ENCODE measurements around the gene EIF5.

Gene EIF5

GRCh38 chr14:103308717-103309616, 25.1 kb upstream of the EIF5 start:
- H3K27me3 ChIP-seq (ENCODE audit: control insufficient read depth in 1 of 2, insufficient read depth in 2 of 2, low read length in 2 of 2), result no peaks in the 10 kb centered on the region
- no peak overlapping the region for H3K4me3 ChIP-seq (ENCODE audit: low read depth in 1 of 2, low read length in 2 of 2)
- H3K4me1 ChIP-seq (ENCODE audit: control insufficient read depth in 1 of 2, insufficient read depth in 2 of 2, low read length in 2 of 2), result no peaks in the 10 kb centered on the region
- H3K36me3 ChIP-seq (ENCODE audit: control insufficient read depth in 1 of 2, insufficient read depth in 2 of 2, low read length in 2 of 2), result no peaks in the 10 kb centered on the region
- H3K27ac ChIP-seq (ENCODE audit: low read depth, low read length), result no peak overlapping the region
- H3K9me3 ChIP-seq (ENCODE audit: control insufficient read depth in 1 of 2, low read length in 2 of 2), result no peaks in the 10 kb centered on the region
- H3K9ac ChIP-seq (ENCODE audit: low read depth in 1 of 2, low read length in 2 of 2), result no peak overlapping the region

- Histone ChIP-seq H3K27me3 (ENCODE audit: control insufficient read depth in 1 of 2, insufficient read depth in 2 of 2, low read length in 2 of 2) (no peaks in the 10 kb centered on the region), H3K9me3 (ENCODE audit: control insufficient read depth in 1 of 2, low read length in 2 of 2) (no peaks in the 10 kb centered on the region), H3K4me1 (ENCODE audit: control insufficient read depth in 1 of 2, insufficient read depth in 2 of 2, low read length in 2 of 2) (peaks cover 0 to 3% of the 10 kb centered on the region in 2 donors), H3K9ac (ENCODE audit: low read depth in 1 of 2, low read length in 2 of 2) (no peak overlapping the region), H3K4me3 (ENCODE audit: low read depth in 1 of 2, low read length in 2 of 2) (no peak overlapping the region), H3K36me3 (ENCODE audit: control insufficient read depth in 1 of 2, insufficient read depth in 2 of 2, low read length in 2 of 2) (no peaks in the 10 kb centered on the region), H3K27ac (ENCODE audit: low read depth, low read length) (no peak overlapping the region)
Observed at GRCh38 chr14:103310576-103311095, 23.4 kb upstream of the EIF5 start.

GRCh38 chr14:103311171-103311997, 22.7 kb upstream of the EIF5 start:
- H3K9ac ChIP-seq (ENCODE audit: low read depth in 1 of 2, low read length in 2 of 2), result no peak overlapping the region
- no peaks in the 10 kb centered on the region for H3K9me3 ChIP-seq (ENCODE audit: control insufficient read depth in 1 of 2, low read length in 2 of 2)
- peaks cover 0 to 3% of the 10 kb centered on the region in 2 donors for H3K4me1 ChIP-seq (ENCODE audit: control insufficient read depth in 1 of 2, insufficient read depth in 2 of 2, low read length in 2 of 2)
- H3K36me3 ChIP-seq (ENCODE audit: control insufficient read depth in 1 of 2, insufficient read depth in 2 of 2, low read length in 2 of 2), result no peaks in the 10 kb centered on the region
- no peak overlapping the region for H3K4me3 ChIP-seq (ENCODE audit: low read depth in 1 of 2, low read length in 2 of 2)
- H3K27me3 ChIP-seq (ENCODE audit: control insufficient read depth in 1 of 2, insufficient read depth in 2 of 2, low read length in 2 of 2), result no peaks in the 10 kb centered on the region
- H3K27ac ChIP-seq (ENCODE audit: low read depth, low read length), result no peak overlapping the region

GRCh38 chr14:103312006-103312635, 21.9 kb upstream of the EIF5 start:
- no peak overlapping the region for H3K27ac ChIP-seq (ENCODE audit: low read depth, low read length)
- H3K4me1 ChIP-seq (ENCODE audit: control insufficient read depth in 1 of 2, insufficient read depth in 2 of 2, low read length in 2 of 2), result peaks cover 0 to 3% of the 10 kb centered on the region in 2 donors
- H3K9me3 ChIP-seq (ENCODE audit: control insufficient read depth in 1 of 2, low read length in 2 of 2), result no peaks in the 10 kb centered on the region
- H3K4me3 ChIP-seq (ENCODE audit: low read depth in 1 of 2, low read length in 2 of 2), result no peak overlapping the region
- no peaks in the 10 kb centered on the region for H3K36me3 ChIP-seq (ENCODE audit: control insufficient read depth in 1 of 2, insufficient read depth in 2 of 2, low read length in 2 of 2)
- no peak overlapping the region for H3K9ac ChIP-seq (ENCODE audit: low read depth in 1 of 2, low read length in 2 of 2)
- H3K27me3 ChIP-seq (ENCODE audit: control insufficient read depth in 1 of 2, insufficient read depth in 2 of 2, low read length in 2 of 2), result no peaks in the 10 kb centered on the region

- no peak overlapping the region for H3K9ac ChIP-seq (ENCODE audit: low read depth in 1 of 2, low read length in 2 of 2)
- no peak overlapping the region for H3K27ac ChIP-seq (ENCODE audit: low read depth, low read length)
- no peaks in the 10 kb centered on the region for H3K9me3 ChIP-seq (ENCODE audit: control insufficient read depth in 1 of 2, low read length in 2 of 2)
- no peak overlapping the region for H3K4me3 ChIP-seq (ENCODE audit: low read depth in 1 of 2, low read length in 2 of 2)
- no peaks in the 10 kb centered on the region for H3K36me3 ChIP-seq (ENCODE audit: control insufficient read depth in 1 of 2, insufficient read depth in 2 of 2, low read length in 2 of 2)
- H3K4me1 ChIP-seq (ENCODE audit: control insufficient read depth in 1 of 2, insufficient read depth in 2 of 2, low read length in 2 of 2), result peaks cover 0 to 3% of the 10 kb centered on the region in 2 donors
- no peaks in the 10 kb centered on the region for H3K27me3 ChIP-seq (ENCODE audit: control insufficient read depth in 1 of 2, insufficient read depth in 2 of 2, low read length in 2 of 2)
Observed at GRCh38 chr14:103313704-103314103, 20.3 kb upstream of the EIF5 start.

GRCh38 chr14:103314496-103315277, 19.4 kb upstream of the EIF5 start:
- H3K36me3 ChIP-seq (ENCODE audit: control insufficient read depth in 1 of 2, insufficient read depth in 2 of 2, low read length in 2 of 2), result no peaks in the 10 kb centered on the region
- H3K4me1 ChIP-seq (ENCODE audit: control insufficient read depth in 1 of 2, insufficient read depth in 2 of 2, low read length in 2 of 2), result peaks cover 0 to 3% of the 10 kb centered on the region in 2 donors
- no peak overlapping the region for H3K4me3 ChIP-seq (ENCODE audit: low read depth in 1 of 2, low read length in 2 of 2)
- no peaks in the 10 kb centered on the region for H3K9me3 ChIP-seq (ENCODE audit: control insufficient read depth in 1 of 2, low read length in 2 of 2)
- no peaks in the 10 kb centered on the region for H3K27me3 ChIP-seq (ENCODE audit: control insufficient read depth in 1 of 2, insufficient read depth in 2 of 2, low read length in 2 of 2)
- no peak overlapping the region for H3K27ac ChIP-seq (ENCODE audit: low read depth, low read length)
- H3K9ac ChIP-seq (ENCODE audit: low read depth in 1 of 2, low read length in 2 of 2), result no peak overlapping the region

GRCh38 chr14:103315351-103315911, 18.6 kb upstream of the EIF5 start:
- H3K4me3 ChIP-seq (ENCODE audit: low read depth in 1 of 2, low read length in 2 of 2), result no peak overlapping the region
- no peaks in the 10 kb centered on the region for H3K27me3 ChIP-seq (ENCODE audit: control insufficient read depth in 1 of 2, insufficient read depth in 2 of 2, low read length in 2 of 2)
- H3K4me1 ChIP-seq (ENCODE audit: control insufficient read depth in 1 of 2, insufficient read depth in 2 of 2, low read length in 2 of 2), result peaks cover 0 to 3% of the 10 kb centered on the region in 2 donors
- H3K9me3 ChIP-seq (ENCODE audit: control insufficient read depth in 1 of 2, low read length in 2 of 2), result no peaks in the 10 kb centered on the region
- H3K36me3 ChIP-seq (ENCODE audit: control insufficient read depth in 1 of 2, insufficient read depth in 2 of 2, low read length in 2 of 2), result no peaks in the 10 kb centered on the region
- H3K9ac ChIP-seq (ENCODE audit: low read depth in 1 of 2, low read length in 2 of 2), result no peak overlapping the region
- H3K27ac ChIP-seq (ENCODE audit: low read depth, low read length), result no peak overlapping the region

- H3K27me3 ChIP-seq (ENCODE audit: control insufficient read depth in 1 of 2, insufficient read depth in 2 of 2, low read length in 2 of 2), result no peaks in the 10 kb centered on the region
- no peaks in the 10 kb centered on the region for H3K9me3 ChIP-seq (ENCODE audit: control insufficient read depth in 1 of 2, low read length in 2 of 2)
- no peaks in the 10 kb centered on the region for H3K36me3 ChIP-seq (ENCODE audit: control insufficient read depth in 1 of 2, insufficient read depth in 2 of 2, low read length in 2 of 2)
- H3K4me1 ChIP-seq (ENCODE audit: control insufficient read depth in 1 of 2, insufficient read depth in 2 of 2, low read length in 2 of 2), result peaks cover 0 to 3% of the 10 kb centered on the region in 2 donors
- H3K9ac ChIP-seq (ENCODE audit: low read depth in 1 of 2, low read length in 2 of 2), result no peak overlapping the region
- H3K4me3 ChIP-seq (ENCODE audit: low read depth in 1 of 2, low read length in 2 of 2), result no peak overlapping the region
- no peak overlapping the region for H3K27ac ChIP-seq (ENCODE audit: low read depth, low read length)
Observed at GRCh38 chr14:103315941-103316340, 18.1 kb upstream of the EIF5 start.

- H3K27me3 ChIP-seq (ENCODE audit: control insufficient read depth in 1 of 2, insufficient read depth in 2 of 2, low read length in 2 of 2), result no peaks in the 10 kb centered on the region
- H3K36me3 ChIP-seq (ENCODE audit: control insufficient read depth in 1 of 2, insufficient read depth in 2 of 2, low read length in 2 of 2), result no peaks in the 10 kb centered on the region
- no peaks in the 10 kb centered on the region for H3K9me3 ChIP-seq (ENCODE audit: control insufficient read depth in 1 of 2, low read length in 2 of 2)
- peaks cover 0 to 3% of the 10 kb centered on the region in 2 donors for H3K4me1 ChIP-seq (ENCODE audit: control insufficient read depth in 1 of 2, insufficient read depth in 2 of 2, low read length in 2 of 2)
- no peak overlapping the region for H3K27ac ChIP-seq (ENCODE audit: low read depth, low read length)
- no peak overlapping the region for H3K9ac ChIP-seq (ENCODE audit: low read depth in 1 of 2, low read length in 2 of 2)
- no peak overlapping the region for H3K4me3 ChIP-seq (ENCODE audit: low read depth in 1 of 2, low read length in 2 of 2)
Observed at GRCh38 chr14:103316721-103317121, 17.3 kb upstream of the EIF5 start.

Data from duodenal mucosa (tissue), 2 donors.